Measurements from ENCODE around the gene PTPRM. TPM values are rescaled to one million over a fixed set of nuclear protein-coding genes. Genes with fewer than 3 reads are reported as not detected.

PTPRM gene
- total RNA-seq, 2 donors from 2014 or later = 80.1 to 106 TPM

GRCh38 chr18:7873316-7873715 lies 306.2 kb downstream of the PTPRM start:
- no peaks in the 10 kb centered on the region for H3K27me3 ChIP-seq
- H3K27ac ChIP-seq = no peak overlapping the region
- H3K4me1 ChIP-seq = peaks cover 0 to 20% of the 10 kb centered on the region in 2 donors
- no peaks in the 10 kb centered on the region for H3K9me3 ChIP-seq
- H3K36me3 ChIP-seq = no peaks in the 10 kb centered on the region
- TF ChIP-seq CTCF (IDR thresholded peaks at IDR 0.05) = no peak
- no peak for DNase-seq (ENCODE audit: low spot score)
- H3K4me3 ChIP-seq = no peak overlapping the region

- Histone ChIP-seq H3K27ac (no peak overlapping the region), H3K27me3 (no peaks in the 10 kb centered on the region), H3K4me1 (peaks cover 0 to 10% of the 10 kb centered on the region in 2 donors), H3K4me3 (no peak overlapping the region), H3K9me3 (no peaks in the 10 kb centered on the region), H3K36me3 (no peaks in the 10 kb centered on the region)
- no peak for TF ChIP-seq CTCF (IDR thresholded peaks at IDR 0.05)
- no peak for DNase-seq (ENCODE audit: low spot score)
Observed at GRCh38 chr18:7876354-7877104, 309.4 kb downstream of the PTPRM start.

GRCh38 chr18:7877609-7878008 lies 310.5 kb downstream of the PTPRM start:
- Histone ChIP-seq H3K27ac (no peak overlapping the region), H3K4me1 (peaks cover 0 to 3% of the 10 kb centered on the region in 2 donors)

GRCh38 chr18:7878265-7879211 lies 311.4 kb downstream of the PTPRM start:
- no peak for DNase-seq (ENCODE audit: low spot score)
- no peak for TF ChIP-seq CTCF (IDR thresholded peaks at IDR 0.05)
- Histone ChIP-seq H3K4me3 (no peak overlapping the region), H3K4me1 (no peaks in the 10 kb centered on the region), H3K27me3 (no peaks in the 10 kb centered on the region), H3K36me3 (no peaks in the 10 kb centered on the region), H3K9me3 (no peaks in the 10 kb centered on the region), H3K27ac (no peak overlapping the region)

More at GRCh38 chr18:7877609-7878008, 310.5 kb downstream of the PTPRM start:
- Histone ChIP-seq H3K27me3 (no peaks in the 10 kb centered on the region), H3K36me3 (no peaks in the 10 kb centered on the region), H3K4me3 (no peak overlapping the region), H3K9me3 (no peaks in the 10 kb centered on the region)
- TF ChIP-seq CTCF (IDR thresholded peaks at IDR 0.05) = no peak
- no peak for DNase-seq (ENCODE audit: low spot score)

- no peak overlapping the region for H3K27ac ChIP-seq
- DNase-seq (ENCODE audit: low spot score) = no peak
- no peak for TF ChIP-seq CTCF (IDR thresholded peaks at IDR 0.05)
- no peaks in the 10 kb centered on the region for H3K9me3 ChIP-seq
- H3K27me3 ChIP-seq = no peaks in the 10 kb centered on the region
- H3K4me1 ChIP-seq = no peaks in the 10 kb centered on the region
- H3K36me3 ChIP-seq = no peaks in the 10 kb centered on the region
- H3K4me3 ChIP-seq = no peak overlapping the region
Observed at GRCh38 chr18:7879717-7880116, 312.6 kb downstream of the PTPRM start.

Data from right atrium auricular region (tissue), 2 donors.